ENCODE data around the gene LIN54.
"Not testable (repeated sequence)": the region's sequence is repeated elsewhere in the genome, so short reads cannot be mapped to it uniquely, and the experiment has no call there.

The LIN54 gene

DNA sequence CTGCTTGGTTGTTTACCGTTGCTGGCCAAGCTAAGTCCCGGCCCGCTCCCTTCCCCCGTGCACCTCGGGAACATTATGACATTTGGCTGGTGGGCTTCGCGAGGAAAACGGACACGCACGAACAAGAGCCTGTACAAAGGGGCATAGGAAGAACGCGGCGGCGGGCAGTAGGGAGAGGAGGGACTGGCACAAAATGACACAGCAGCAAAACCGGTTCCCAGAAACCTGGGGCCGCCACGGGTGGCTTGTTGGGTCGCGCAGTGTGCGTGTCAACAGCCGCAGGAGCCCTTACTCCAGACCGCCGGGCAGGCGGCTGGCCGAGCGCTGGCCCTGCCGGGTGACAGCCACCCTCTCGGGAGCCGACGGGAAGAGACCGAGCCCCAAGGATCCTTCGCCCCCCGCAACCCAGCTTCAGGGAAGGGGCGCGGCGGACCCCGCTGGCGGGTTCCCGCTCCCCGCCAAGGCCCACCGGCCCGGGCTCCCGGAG is 1.6 kb upstream of the LIN54 start:
- DNase-seq (ENCODE audit: low read depth): no peak

DNA sequence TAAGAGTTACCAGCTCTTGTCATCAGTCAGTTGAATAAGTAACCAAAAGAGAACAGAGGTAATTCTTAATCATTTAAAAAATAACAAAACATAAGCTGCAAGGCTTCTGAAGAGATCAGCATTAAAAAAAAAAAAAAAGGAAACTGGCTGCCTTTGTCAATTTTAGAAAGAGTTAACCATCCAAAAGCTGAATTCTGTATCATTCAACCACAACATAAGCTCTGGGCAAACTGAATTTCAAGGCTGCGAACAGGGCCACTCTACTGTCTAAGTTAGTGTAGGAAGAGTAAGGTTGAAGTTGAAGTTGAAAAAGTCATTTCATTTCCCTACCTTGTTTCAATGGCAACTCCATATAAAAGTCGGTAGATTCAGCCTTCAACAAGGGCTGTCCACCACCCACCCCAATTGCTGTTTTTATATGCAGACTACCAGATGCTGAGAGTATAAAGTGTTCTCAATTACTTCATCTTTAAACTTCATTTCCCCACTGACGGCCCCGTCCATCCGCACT is 1.1 kb upstream of the LIN54 start:
- no peak for DNase-seq (ENCODE audit: low read depth)

DNA sequence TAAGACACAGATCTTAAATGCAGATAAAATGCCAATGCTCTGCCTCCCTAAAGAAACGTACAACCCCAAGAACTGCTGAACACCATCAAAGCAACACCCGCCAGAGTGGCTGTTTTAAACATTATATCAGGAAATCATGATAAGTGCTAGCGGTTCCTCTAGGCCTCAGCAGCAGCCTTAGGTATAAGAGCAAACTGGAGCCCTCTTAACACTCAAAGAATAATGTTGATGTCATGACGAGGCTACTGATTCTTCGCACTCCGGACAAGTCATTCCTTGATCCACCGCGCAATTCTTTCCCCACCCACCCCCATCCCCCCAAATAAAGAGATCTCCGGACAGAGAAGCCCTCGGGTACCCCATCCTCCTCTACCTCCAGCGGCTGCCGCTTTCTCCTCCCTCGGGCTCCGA is 507 bp downstream of the LIN54 start:
- DNase-seq (ENCODE audit: low read depth): no peak

DNA sequence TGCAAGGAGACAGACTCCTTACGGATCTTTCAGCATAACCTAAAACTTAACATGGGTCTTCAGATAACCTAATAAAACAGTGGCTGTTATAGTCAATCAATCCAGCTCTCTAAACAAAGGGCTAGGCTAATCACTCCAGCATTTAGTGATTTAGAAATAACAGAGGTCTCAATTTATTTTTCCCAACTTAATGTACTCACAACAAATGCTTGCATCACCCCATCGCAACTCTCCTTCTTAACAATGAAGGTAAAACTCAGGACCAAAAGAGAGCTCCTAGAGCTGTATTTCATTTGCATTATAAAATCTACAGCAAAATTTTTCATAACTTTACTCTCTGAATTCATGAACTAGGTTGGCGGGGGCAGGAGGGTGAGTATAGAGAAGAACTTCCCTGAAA is 1.1 kb downstream of the LIN54 start:
- no peak for DNase-seq (ENCODE audit: low read depth)

DNA sequence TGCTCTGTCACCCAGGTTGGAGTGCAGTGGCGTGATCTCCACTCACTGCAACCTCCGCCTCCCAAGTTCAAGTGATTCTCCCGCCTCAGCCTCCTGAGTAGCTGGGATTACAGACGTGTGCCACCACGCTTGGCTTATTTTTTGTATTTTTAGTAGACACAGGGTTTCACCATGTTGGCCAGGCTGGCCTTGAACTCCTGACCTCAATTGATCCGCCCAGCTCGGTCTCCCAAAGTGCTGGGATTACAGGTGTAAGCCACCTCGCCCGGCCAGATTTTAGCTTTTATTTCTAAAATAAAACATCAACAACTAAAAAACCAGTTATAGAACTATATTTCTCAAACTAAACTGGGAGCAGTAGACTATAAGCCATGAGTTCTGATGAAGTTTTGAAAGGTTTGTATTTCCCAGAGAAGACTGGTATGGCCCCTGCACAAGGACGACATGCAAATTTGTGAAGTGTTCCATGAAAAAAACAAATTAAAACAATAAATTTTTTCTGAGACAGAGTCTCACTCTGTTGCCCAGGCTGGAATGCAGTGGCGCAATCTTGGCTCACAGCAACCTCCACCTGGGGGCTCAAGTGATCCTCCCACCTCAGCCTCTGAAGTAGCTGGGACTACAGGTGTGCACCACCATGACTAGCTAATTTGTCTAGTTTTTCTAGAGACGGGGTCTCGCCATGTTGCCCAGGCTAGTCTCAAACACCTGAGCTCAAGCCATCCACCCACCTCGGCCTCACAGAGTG is 7.4 kb downstream of the LIN54 start:
- DNase-seq (ENCODE audit: low read depth): not testable (repeated sequence)

DNA sequence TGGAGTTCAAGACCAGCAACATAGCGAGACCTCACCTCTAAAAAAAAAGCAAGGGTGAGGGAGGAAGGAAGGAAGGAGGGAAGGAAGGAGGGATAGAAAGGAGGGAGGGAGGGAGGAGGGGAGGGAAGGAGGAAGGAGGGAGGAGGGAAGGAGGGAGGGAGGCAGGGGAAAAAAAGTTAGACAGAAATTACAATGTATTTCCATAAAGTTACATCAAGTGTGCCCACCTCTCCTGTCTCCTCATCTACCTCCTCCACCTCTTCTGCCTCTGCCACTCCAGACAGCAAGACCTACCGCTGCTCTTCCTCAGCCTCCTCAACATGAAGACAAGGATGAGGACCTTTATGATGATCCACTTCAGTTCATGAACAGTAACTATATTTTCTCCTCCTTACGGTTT is 8.3 kb downstream of the LIN54 start:
- no peak for DNase-seq (ENCODE audit: low read depth)

DNA sequence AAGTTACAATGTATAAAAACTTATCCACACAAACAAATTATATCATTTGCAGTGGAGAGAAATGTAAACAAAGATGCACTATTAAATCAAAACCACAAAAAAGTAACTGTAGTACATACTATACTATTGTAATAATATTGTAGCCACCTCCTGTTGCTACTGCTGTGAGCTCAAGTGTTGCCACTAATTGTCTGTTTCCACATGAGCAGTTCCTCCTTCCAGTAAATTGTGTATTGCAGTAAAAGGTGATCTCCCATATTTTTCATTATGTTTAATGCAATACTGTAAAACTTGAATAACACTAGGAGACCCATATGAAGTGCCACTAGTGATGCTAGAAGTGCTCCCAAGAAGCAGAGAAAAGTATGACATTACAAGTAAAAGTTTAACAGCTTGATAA is 11.7 kb downstream of the LIN54 start:
- DNase-seq (ENCODE audit: low read depth): no peak

DNA sequence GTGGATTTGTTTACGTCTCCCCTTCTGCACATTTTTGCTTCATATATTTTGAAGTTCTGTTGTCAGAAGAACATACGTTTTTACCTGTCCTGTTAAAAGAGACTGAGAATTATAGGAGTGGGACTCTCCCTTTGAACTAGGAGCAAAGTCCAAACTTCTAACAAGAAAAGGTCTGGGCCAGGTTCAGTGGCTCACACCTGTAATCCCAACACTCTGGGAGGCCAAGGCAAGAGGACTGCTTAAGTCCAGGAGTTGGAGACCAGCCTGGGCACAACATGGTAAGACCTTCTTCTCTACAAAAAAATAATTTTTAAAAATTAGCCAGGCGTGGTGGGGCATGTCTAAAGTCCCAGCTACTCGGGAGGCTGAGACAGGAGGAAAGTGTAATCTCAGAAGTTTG is 15.8 kb downstream of the LIN54 start:
- no peak for DNase-seq (ENCODE audit: low read depth)

DNA sequence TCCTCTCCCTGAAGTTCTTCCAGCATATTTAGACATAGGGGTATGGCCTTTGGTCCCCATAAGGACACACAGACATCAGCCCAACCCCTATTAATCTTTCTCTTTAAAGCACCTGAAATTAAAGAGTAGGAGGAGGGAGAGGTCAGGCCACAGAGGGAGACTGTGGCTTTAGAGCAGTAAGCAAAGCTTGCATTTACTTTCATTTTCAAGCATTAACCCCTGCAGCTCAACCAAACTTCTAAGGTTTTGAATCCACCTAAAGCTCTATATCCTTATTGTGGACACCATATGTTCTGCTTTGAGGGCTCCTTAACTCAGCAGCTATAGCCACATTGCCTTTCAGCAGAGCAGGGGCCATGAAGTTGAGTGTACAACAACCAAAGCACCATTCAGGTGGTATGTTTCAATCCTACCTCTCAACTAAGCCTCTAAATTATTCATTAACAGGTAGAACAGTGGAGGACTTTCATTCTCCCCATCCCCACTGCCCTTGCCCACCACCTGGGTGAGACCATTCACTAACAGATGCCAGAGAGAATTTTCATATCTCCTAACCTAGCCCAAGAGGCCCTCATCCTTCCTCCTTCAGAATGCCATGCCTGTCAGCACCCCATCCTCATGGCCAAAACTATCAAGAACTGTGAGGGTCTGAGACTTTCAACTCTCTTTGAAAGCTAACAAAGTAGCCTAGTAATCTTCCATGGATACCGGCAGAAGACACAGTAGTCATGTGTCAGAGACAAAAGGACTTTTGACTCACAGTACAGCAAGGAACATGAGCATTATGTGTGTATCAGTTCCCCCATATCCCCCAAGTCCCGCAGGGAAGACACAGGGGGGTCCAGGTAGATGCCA is 20.8 kb downstream of the LIN54 start:
- DNase-seq (ENCODE audit: low read depth): no peak

DNA sequence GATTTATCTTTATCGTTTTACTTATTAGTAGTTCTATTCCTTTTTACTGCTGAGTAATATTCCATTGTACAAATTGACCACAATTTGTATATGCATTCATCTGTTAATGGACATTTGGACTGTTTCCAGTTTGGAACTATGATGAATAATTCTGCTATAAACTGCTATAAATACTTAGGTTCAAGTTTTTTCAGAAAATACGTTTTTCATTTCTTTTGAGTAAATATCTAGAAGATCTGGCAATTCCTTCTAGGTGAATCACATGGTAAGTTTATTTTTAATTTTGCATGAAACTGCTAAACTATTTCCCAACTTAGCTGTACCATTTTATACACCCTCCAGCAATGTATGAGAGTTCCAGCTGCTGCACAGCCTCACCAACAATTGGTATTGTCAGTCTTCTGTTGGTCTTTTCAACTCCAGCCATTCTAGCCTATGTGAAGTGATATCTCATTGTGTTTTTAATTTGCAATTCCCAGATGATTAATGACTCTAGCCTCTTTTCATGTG is 22.2 kb downstream of the LIN54 start:
- DNase-seq (ENCODE audit: low read depth): no peak

DNA sequence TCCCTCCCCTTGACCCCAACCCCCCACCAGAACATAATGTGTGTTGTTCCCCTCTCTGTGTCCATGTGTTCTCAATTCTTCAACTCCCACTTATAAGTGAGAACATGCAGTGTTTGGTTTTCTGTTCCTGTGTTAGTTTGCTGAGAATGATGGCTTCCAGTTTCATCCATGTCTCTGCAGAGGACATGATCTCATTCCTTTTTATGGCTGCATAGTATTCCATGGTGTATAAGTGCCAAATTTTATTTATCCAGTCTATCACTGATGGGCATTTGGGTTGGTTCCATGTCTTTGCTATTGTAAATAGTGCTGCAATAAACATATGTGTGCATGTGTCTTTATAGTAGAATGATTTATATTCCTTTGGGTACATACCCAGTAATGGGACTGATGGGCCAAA is 23.1 kb downstream of the LIN54 start:
- not testable (repeated sequence) for DNase-seq (ENCODE audit: low read depth)

DNA sequence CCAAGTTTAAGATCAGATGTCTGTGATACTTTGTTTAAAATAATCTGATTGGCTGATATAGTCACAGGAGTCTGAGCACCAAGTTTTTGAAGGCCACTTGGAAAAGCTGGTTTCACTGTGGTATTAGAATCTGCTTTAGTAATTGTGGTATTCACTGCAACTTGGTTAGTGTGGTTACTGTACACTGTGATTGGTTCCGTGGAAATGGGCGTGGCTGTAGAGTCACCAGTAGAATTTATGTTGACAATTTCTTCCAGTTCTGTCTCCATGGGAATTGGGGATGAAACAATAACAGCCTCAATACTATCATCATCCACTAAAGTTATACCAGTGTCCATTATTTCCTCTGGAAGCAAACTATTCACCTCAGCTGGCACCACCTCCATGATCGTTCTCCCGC is 26.2 kb downstream of the LIN54 start:
- no peak for DNase-seq (ENCODE audit: low read depth)

DNA sequence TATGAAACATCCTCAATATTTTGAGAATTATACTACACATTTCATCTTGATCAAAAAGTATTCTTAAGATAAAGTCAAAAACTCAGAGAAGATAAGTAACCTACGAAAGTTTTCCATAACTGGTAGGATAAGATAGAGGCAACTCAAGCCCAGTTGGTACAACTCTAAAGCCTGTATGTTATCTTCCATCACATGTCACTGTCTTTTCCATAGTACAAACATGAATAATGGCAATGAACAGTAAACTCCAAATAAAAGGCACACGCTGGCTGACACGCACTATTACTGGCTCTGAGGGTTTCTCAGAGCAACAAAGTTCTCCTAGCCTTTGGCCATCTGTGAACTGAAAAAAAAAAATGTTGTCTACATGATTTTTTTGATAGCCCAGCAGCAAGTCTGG is 27.2 kb downstream of the LIN54 start:
- DNase-seq (ENCODE audit: low read depth): no peak

DNA sequence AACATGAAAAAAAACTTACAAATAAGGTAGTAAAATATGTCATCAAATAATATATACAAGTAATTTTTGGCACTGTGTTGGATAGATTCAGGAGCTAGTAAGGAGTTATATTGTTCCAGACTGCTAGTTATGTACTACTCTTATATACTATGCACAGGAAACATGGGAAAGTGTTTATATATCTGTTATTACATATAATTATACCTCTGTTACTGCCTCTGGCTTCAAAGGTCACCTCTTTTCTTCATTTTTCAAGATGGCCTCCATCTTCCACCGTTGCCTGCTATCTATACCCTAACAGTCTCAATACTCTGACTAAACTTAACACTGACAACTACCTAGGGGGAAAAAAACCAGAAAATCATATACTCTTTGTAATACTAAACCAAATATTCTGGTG is 29.5 kb downstream of the LIN54 start:
- no peak for DNase-seq (ENCODE audit: low read depth)

DNA sequence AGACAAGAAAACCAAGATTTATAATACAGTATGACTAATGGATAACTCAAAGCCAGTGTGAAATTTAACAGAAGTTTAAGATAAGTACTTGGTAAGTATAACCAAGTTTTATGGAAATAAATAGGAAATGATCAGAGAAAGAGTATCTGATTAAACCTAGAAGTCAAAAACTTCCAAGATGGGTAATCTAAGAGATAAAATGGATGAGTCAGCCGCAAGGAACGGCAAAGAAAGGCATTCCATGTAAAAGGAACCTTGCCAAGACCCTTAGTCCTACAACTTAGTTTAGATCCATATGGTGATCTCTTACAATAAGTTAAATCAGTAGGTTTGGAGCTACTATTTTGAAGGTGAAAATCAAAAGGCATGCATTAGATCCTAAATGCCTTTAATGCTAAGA is 34.8 kb downstream of the LIN54 start:
- DNase-seq (ENCODE audit: low read depth): no peak

DNA sequence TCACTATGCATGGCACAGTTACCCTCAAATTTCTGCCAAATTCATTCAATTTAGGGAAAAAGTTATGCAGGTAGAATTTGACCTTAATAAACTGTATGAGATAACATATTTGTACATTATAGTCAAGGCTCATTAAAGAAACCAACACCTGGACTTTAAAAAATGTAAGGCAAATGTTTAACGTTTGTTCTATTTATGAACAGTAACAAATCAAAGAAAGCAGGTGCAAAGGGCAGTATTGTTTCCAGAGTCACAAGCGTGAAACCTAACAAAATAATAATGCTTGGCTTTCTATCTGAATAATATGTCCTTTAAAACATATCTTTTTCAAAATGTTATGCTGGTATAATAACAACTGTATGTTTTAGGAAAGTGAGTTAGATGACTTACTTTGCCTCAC is 41.2 kb downstream of the LIN54 start:
- no peak for DNase-seq (ENCODE audit: low read depth)

DNA sequence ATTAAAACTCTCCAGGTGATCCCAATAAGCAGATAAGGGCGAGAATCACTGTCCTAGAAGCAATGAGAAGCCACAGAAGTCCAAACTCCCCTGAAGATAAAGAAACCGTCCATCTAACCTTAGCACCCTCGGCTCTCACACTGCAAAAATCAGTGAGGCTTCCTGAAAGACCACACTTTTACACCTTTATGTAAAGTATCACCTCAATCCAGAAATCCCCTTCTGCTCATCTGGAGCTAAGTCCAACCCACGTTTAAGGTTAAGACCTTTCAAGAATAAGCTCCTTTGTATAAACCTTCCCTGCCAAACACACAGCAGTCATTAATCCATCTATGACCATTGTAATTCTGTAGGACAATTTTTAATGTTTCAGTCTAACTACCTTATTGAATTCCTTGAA is 41.7 kb downstream of the LIN54 start:
- DNase-seq (ENCODE audit: low read depth): no peak

DNA sequence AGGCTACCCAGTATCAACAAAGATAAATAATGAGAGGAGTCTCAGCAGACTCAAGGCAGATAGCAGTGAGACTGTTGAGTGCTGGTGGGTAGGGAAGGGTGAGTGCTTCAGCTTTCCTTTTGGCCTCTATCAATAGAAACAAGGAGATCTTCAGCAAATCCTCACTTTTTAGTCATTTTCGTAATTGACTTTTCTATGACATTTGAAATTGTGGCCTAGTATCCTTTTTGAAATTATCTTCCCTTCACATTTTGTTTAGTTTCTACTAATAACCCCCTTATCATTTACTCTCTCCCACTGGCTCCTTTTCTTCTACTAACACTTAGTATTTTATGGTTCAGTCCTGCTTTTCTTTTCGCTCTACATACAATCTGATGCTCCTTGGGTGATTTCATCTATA is 44.9 kb downstream of the LIN54 start:
- DNase-seq (ENCODE audit: low read depth): no peak

DNA sequence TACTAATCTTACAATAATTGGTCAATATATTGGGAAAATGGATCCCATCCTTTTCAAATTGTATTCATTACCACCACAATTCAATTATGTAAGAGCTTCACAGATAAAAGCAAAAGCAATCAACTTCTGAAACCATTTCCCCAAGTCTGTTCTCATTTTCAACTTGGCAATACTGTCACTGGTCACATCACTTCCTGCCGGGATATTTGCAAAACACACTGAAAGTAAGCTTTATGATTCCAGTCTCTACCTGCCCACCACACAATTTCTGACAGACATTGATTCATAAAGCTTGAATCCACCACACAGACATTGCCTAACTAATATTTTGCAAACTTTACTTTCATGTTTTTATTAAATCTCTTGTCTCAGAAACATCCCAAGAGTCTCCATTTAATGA is 53.6 kb downstream of the LIN54 start:
- DNase-seq (ENCODE audit: low read depth): no peak

DNA sequence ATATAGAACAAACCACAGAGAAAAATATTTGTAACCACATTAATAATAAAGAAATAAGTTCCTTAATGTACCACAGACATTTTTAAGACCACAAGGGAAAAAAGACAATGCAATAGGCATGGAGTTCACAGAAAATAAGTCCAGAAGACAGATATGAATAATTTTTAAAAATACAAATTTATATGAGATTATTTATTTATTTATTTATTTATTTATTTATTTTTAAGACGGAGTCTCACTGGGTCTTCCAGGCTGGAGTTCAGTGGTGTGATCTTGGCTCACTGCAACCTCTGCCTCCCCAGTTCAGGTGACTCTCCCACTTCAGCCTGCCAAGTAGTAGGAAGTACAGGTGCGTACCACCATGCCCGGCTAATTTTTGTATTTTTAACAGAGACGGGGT is 56.4 kb downstream of the LIN54 start:
- no peak for DNase-seq (ENCODE audit: low read depth)

DNA sequence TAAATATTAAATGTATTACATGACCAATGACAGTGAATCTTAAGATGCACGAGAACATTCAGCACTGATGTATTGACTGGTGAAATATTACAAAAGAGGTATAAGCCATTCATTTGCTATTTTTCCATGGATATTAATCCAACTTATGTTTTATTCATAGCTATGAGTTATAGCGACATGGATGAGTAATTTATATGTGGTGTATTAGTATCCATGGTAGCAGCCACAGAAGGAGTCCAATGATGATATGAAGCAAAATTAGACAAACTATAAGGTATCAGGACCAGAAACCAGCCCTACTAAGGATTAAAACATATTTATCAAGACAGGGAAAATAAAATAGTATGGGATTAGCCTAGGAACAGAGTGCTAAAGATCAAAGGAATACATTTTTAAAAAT is 59.4 kb downstream of the LIN54 start:
- DNase-seq (ENCODE audit: low read depth): no peak

DNA sequence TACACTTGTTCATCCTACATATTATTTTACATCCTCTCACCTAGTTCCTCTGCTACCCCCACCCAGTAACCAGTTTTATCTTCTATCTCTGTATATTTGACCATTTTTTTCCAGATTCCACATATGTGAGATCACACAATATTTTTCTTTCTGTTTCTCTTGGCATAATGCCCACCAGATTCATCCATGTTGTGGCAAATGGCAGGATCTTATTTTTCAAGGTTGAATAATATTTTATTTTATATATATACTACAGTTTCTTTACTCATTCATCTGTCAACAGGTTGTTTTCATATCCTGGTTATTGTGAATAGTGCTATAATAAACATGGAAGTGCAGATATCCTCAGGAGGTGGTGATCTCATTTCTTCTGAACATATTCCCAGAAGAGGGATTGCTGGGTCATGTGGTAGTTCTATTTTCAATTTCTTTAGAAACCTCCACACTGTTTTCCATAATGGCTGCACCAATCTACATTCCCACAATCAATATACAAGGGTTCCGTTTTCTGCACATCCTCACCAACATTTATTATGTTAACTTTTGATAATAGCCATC is 61.9 kb downstream of the LIN54 start:
- no peak for DNase-seq (ENCODE audit: low read depth)

DNA sequence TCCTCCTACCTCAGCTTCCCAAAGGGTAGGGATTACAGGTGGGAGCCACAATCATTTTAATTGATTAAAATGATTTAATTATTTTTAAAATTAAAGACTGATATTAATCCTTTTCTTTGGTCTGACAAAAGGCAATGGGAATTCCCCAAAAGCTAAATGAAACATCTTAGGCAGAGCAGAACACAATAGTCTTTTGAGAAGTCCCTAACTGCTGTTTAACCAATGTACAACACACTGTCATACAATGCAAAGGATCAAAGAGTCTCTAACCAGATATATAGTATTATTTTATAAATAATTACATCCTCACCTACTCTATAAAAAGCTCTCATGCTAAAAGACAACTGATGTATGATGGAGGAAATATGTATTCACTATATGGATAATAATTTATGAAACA is 63.1 kb downstream of the LIN54 start:
- DNase-seq (ENCODE audit: low read depth): no peak
